ENCODE data around the gene KIRREL3. TPM values are rescaled to one million over a fixed set of nuclear protein-coding genes. Genes with fewer than 3 reads are reported as not detected.

KIRREL3 gene
- total and polyA plus RNA-seq, 9 of the 15 experiments (the other 6 are each of a cell fraction or from before 2014, with no cell fraction given): 0.04 to 0.10 TPM; not detected in 7

GRCh38 chr11:126466236-126467045 lies 534.1 kb downstream of the KIRREL3 start:
- H2AFZ ChIP-seq (ENCODE audit: low read depth, low read length): no peak overlapping the region
- H3K9me3 ChIP-seq (replicated peaks; ENCODE audit: control insufficient read depth, insufficient read depth, low read depth, low read length): no peaks in the 10 kb centered on the region
- H3K9ac ChIP-seq (ENCODE audit: insufficient read depth in 1 of 2, low read depth in 2 of 2, low read length in 2 of 2): no peak overlapping the region
- DNase-seq (ENCODE audit: extremely low read depth in 1 of 4, low spot score in 3 of 4): no peak
- H3K79me2 ChIP-seq (ENCODE audit: control insufficient read depth, insufficient read depth, low read length): no peaks in the 10 kb centered on the region
- no peaks in the 10 kb centered on the region; the same call in 1 of the 2 replicates for H4K20me1 ChIP-seq (replicated peaks; ENCODE audit: control insufficient read depth, insufficient read depth, low read length)
- intact Hi-C loops (cut with micrococcal nuclease) (no loop called here), in situ Hi-C loops (cut with MboI) (no loop called here)
- H3K36me3 ChIP-seq (ENCODE audit: control insufficient read depth, insufficient read depth, low read length): no peaks in the 10 kb centered on the region
- H3K27me3 ChIP-seq (ENCODE audit: control insufficient read depth in 2 of 2, insufficient read depth in 2 of 2, low read length in 2 of 2): peaks cover 13 to 83% of the 10 kb centered on the region in 2 experiments; a peak in 4 of 5 replicates
- BruUV-seq (replicated peaks): no TSS peak
- no peak overlapping the region for H3K27ac ChIP-seq (ENCODE audit: extremely low read depth, low read depth, low read length)
- WGBS (ENCODE audit: insufficient coverage, low coverage, missing lambda C conversion rate): 0% methylated on average over 17 of the region's 18 CpGs
- FAIRE-seq: no peak
- POLR2A ChIA-PET: interaction anchor here (1.1 kb wide), 1 partner anchor 31 kb away, joined by 3 read pairs; no protein-coding TSS in a partner anchor
- CTCF ChIA-PET (ENCODE audit: low intra/inter-chr PET ratio): no interaction called here
- H3K4me2 ChIP-seq (ENCODE audit: insufficient read depth, low read length): no peak overlapping the region
- H3K4me3 ChIP-seq: no peak overlapping the region
- no peak for ATAC-seq
- no peaks in the 10 kb centered on the region for H3K4me1 ChIP-seq (replicated peaks in 1 of 2; ENCODE audit: control insufficient read depth in 2 of 2, insufficient read depth in 2 of 2, low read length in 2 of 2)
- no peaks in the 10 kb centered on the region for H3K9me1 ChIP-seq (ENCODE audit: control insufficient read depth, insufficient read depth, low read length)
- TF ChIP-seq AFF1 (IDR thresholded peaks at IDR 0.05; ENCODE audit: low read depth in 1 of 2, partially characterized antibody in 2 of 2): no peak
- TF ChIP-seq DEAF1 (CRISPR knock-in tag; IDR thresholded peaks at IDR 0.05): no peak
- no peak for TF ChIP-seq HSF4 (CRISPR knock-in tag; IDR thresholded peaks at IDR 0.05; ENCODE audit: borderline replicate concordance)
- TF ChIP-seq BRF1 (IDR thresholded peaks at IDR 0.05; ENCODE audit: borderline replicate concordance, extremely low read depth, insufficient read length): no peak
- TF ChIP-seq JUNB (CRISPR knock-in tag; conservative IDR thresholded peaks at IDR 0.05): no peak
- no peak for TF ChIP-seq ZMIZ1 (IDR thresholded peaks at IDR 0.05; ENCODE audit: low read depth in 2 of 2, low read length in 2 of 2)
- no peak for TF ChIP-seq ARID3A (IDR thresholded peaks at IDR 0.05; ENCODE audit: borderline replicate concordance, low read depth, low read length)
- no peak for TF ChIP-seq CBX3 (IDR thresholded peaks at IDR 0.05; ENCODE audit: borderline replicate concordance in 1 of 2, low read length in 2 of 2)

Measured in K562 (cell line).